PFSK-1 (cell line): Measurements from ENCODE around the gene EIF2AK3.

Experiments used
- POLR2AphosphoS5 ChIP-seq: IDR thresholded peaks from 2 replicates; pipeline ENCODE4 v1.6.1; 2012; ENCODE audit warnings: low read depth, mild to moderate bottlenecking, control low read depth, low read length, moderate library complexity
- REST ChIP-seq, 2 experiments: IDR thresholded peaks; 2 replicates each; pipeline versions ENCODE4 v1.6.1 to v1.8.0; 2011 to 2012; ENCODE audit warnings: low read depth in 2 of 2, low read length in 2 of 2, control low read depth in 1 of 2, inconsistent platforms in 1 of 2, mild to moderate bottlenecking in 1 of 2, moderate library complexity in 1 of 2; ENCODE audit not compliant: insufficient read depth in 1 of 2
- TAF1 ChIP-seq: IDR thresholded peaks from 2 replicates; pipeline ENCODE4 v1.6.1; 2012; ENCODE audit warnings: low read length, control low read depth, borderline replicate concordance; ENCODE audit not compliant: insufficient read depth

- no peak for TF ChIP-seq POLR2AphosphoS5
- no peak for TF ChIP-seq TAF1
- TF ChIP-seq REST (IDR thresholded peaks at IDR 0.05; ENCODE audit: insufficient read depth in 1 of 2, low read depth in 2 of 2, low read length in 2 of 2) = no peak
These were observed 29.4 kb upstream of the EIF2AK3 start for GRCh38 chr2:88656690-88657089.
